Measurements from ENCODE around the gene CDC20.

Gene CDC20

DNA sequence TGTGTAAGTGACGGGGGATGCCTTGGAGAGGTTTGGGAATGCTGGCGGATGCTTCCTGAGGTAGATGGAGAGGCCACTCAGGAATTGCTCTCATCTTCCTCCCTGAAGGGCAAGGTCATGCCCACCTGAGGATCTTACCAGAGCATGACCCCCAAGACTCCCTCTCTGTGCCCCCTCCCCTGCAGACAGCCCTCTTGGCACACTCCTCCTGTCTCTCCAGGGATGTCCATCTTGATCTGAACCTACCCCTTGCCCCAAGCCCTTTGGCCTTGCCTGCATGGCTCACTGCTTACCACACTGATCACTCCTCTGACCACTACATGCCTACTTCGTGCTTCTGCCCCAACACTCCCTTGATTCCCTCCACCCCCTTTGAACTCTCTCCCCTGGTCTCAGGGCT is 39.0 kb upstream of the CDC20 start:
- peaks cover 3% of the 10 kb centered on the region for H3K9me3 Mint-ChIP-seq
- H3K36me3 Mint-ChIP-seq (ENCODE audit: low read depth), result no peaks in the 10 kb centered on the region
- H3K27me3 Mint-ChIP-seq (ENCODE audit: low read depth), result no peaks in the 10 kb centered on the region
- no peak overlapping the region for H3K4me3 Mint-ChIP-seq
- no peak overlapping the region for H3K27ac Mint-ChIP-seq
- H3K4me1 Mint-ChIP-seq (ENCODE audit: low read depth), result peaks cover 3% of the 10 kb centered on the region

DNA sequence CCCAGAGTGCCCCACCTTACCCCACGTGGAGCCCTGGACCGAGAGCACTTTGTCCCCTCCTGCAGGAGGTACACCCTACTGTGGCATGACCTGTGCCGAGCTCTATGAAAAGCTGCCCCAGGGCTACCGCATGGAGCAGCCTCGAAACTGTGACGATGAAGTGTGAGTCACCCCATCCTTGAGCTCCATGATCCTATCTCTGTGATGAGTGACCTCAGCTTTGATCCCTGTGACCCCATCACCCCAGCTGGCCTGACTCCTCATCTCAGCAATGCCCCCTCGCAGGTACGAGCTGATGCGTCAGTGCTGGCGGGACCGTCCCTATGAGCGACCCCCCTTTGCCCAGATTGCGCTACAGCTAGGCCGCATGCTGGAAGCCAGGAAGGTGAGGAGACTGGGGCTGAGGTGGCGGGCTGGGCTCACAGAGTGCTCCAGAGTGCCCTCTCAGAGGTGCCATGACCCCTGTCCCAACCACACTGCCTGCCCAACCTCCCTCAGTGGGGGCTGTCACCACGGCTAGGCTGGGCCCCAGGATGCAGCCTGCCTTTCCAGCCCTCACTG is 37.4 kb upstream of the CDC20 start:
- peaks cover 13% of the 10 kb centered on the region for H3K9me3 Mint-ChIP-seq
- peaks cover 1% of the 10 kb centered on the region for H3K36me3 Mint-ChIP-seq (ENCODE audit: low read depth)
- H3K4me3 Mint-ChIP-seq, result no peak overlapping the region
- H3K4me1 Mint-ChIP-seq (ENCODE audit: low read depth), result peaks cover 4% of the 10 kb centered on the region
- no peaks in the 10 kb centered on the region for H3K27me3 Mint-ChIP-seq (ENCODE audit: low read depth)
- H3K27ac Mint-ChIP-seq, result no peak overlapping the region

GRCh38 chr1:43322506-43322905 is 36.3 kb upstream of the CDC20 start:
- Mint-ChIP-seq H3K4me3 (no peak overlapping the region), H3K4me1 (ENCODE audit: low read depth) (peaks cover 5% of the 10 kb centered on the region), H3K9me3 (peaks cover 21% of the 10 kb centered on the region)

GRCh38 chr1:43324810-43325209 is 34.0 kb upstream of the CDC20 start:
- Mint-ChIP-seq H3K4me1 (ENCODE audit: low read depth) (peaks cover 9% of the 10 kb centered on the region), H3K36me3 (ENCODE audit: low read depth) (peaks cover 1% of the 10 kb centered on the region), H3K4me3 (no peak overlapping the region), H3K27ac (no peak overlapping the region), H3K9me3 (peaks cover 31% of the 10 kb centered on the region), H3K27me3 (ENCODE audit: low read depth) (no peaks in the 10 kb centered on the region)

More at GRCh38 chr1:43322506-43322905, 36.3 kb upstream of the CDC20 start:
- H3K36me3 Mint-ChIP-seq (ENCODE audit: low read depth), result peaks cover 1% of the 10 kb centered on the region
- H3K27ac Mint-ChIP-seq, result no peak overlapping the region
- no peaks in the 10 kb centered on the region for H3K27me3 Mint-ChIP-seq (ENCODE audit: low read depth)

DNA sequence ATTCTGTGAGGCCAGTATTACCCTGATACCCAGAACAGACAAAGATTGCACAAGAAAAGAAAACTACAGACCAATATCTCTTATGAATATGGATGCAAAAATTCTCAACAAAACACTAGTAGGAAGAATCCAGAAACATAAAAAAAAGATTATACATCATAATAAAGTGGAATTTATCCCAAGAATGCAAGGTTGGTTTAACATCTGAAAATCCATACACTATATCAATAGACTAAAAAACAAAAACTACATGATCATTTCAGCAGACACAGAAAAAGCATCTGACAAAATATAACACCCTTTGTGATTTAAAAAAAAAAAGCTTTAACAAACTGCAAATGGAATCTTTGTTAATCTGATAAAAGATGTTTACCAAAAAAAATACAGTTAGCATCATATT is 33.4 kb upstream of the CDC20 start:
- H3K9me3 Mint-ChIP-seq, result peaks cover 31% of the 10 kb centered on the region
- H3K27me3 Mint-ChIP-seq (ENCODE audit: low read depth), result no peaks in the 10 kb centered on the region
- H3K4me3 Mint-ChIP-seq, result no peak overlapping the region
- H3K27ac Mint-ChIP-seq, result no peak overlapping the region
- H3K4me1 Mint-ChIP-seq (ENCODE audit: low read depth), result peaks cover 14% of the 10 kb centered on the region
- peaks cover 1% of the 10 kb centered on the region for H3K36me3 Mint-ChIP-seq (ENCODE audit: low read depth)

DNA sequence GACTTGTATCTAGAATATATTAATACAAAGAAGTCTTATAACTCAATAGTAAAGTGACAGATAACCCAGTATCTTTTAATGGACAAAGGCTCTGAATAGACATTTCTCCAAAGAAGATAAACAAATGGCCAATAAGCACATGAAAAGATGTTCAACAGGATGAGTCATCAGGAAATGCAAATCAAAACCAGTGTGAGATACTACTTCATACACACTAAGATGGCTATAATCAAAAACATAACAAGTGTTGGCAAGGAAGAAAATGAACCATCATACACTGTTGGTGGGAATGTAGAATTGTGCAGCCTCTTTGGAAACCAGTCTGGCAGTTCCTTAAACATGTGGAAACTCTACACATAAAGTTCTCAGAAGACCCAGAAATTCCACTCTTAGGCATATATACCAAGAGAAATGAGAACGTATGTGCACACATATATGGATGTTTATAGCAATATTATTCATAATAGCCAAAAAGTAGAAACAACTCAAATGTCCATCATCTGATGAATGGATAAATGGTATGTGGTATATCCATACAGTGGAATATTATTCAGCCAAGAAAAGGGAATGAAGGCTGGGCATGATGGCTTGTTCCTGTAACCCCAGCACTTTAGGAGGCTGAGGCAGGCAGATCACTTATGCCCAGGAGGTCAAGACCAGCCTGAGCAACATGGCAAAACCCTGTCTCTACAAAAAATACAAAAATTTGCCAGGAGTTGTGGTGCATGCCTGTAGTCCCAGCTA is 31.1 kb upstream of the CDC20 start:
- H3K36me3 Mint-ChIP-seq (ENCODE audit: low read depth), result peaks cover 1% of the 10 kb centered on the region
- H3K4me3 Mint-ChIP-seq, result no peak overlapping the region
- H3K4me1 Mint-ChIP-seq (ENCODE audit: low read depth), result peaks cover 15% of the 10 kb centered on the region
- no peak overlapping the region for H3K27ac Mint-ChIP-seq
- peaks cover 31% of the 10 kb centered on the region for H3K9me3 Mint-ChIP-seq
- no peaks in the 10 kb centered on the region for H3K27me3 Mint-ChIP-seq (ENCODE audit: low read depth)

DNA sequence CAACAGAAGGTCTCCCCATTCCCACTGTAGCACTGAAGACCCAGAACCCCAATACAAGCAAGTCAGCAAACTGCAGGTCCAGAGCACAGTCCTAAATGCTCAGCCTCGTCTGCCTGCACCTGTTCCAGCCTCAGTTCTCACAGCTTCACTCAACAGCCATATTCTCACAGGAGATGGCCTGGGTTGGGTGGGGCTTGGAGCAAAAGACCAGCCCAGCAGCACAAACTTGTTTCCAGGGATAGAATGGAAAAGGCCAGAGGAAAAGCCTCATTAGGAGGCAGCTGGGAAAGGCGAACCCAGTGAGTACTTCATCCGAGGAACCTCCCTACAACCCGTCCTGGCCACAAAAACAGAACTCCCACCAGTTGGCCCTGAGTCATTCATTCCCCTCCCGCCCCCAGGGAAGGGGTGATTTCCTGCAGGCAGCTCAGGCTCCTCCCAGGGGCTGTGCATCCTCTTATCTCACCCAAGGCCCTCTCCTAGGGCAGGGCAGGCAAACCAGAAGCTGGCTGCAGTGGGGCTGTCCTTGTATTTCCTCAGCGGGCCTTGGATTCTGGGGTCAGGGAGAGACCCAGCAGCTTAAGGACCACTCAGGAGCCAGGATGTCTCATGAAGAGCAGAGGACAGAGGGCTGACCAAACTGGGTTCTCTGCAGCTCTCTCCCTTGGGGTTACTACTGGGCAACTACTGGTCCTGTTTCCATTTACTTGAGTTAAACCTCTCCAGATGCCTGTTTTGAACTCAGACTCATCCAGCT is 28.6 kb upstream of the CDC20 start:
- no peaks in the 10 kb centered on the region for H3K27me3 Mint-ChIP-seq (ENCODE audit: low read depth)
- peaks cover 1% of the 10 kb centered on the region for H3K36me3 Mint-ChIP-seq (ENCODE audit: low read depth)
- peaks cover 24% of the 10 kb centered on the region for H3K9me3 Mint-ChIP-seq
- H3K27ac Mint-ChIP-seq, result no peak overlapping the region
- peaks cover 10% of the 10 kb centered on the region for H3K4me1 Mint-ChIP-seq (ENCODE audit: low read depth)
- H3K4me3 Mint-ChIP-seq, result no peak overlapping the region

GRCh38 chr1:43331688-43332087 is 27.1 kb upstream of the CDC20 start:
- H3K4me3 Mint-ChIP-seq, result no peak overlapping the region
- no peaks in the 10 kb centered on the region for H3K36me3 Mint-ChIP-seq (ENCODE audit: low read depth)
- peaks cover 10% of the 10 kb centered on the region for H3K4me1 Mint-ChIP-seq (ENCODE audit: low read depth)
- H3K27ac Mint-ChIP-seq, result no peak overlapping the region
- peaks cover 18% of the 10 kb centered on the region for H3K9me3 Mint-ChIP-seq
- H3K27me3 Mint-ChIP-seq (ENCODE audit: low read depth), result no peaks in the 10 kb centered on the region

- Mint-ChIP-seq H3K4me3 (no peak overlapping the region), H3K27me3 (ENCODE audit: low read depth) (no peaks in the 10 kb centered on the region), H3K9me3 (no peaks in the 10 kb centered on the region), H3K27ac (no peak overlapping the region), H3K36me3 (ENCODE audit: low read depth) (no peaks in the 10 kb centered on the region), H3K4me1 (ENCODE audit: low read depth) (peaks cover 7% of the 10 kb centered on the region)
Measured at GRCh38 chr1:43334453-43335205, 24.2 kb upstream of the CDC20 start.

DNA sequence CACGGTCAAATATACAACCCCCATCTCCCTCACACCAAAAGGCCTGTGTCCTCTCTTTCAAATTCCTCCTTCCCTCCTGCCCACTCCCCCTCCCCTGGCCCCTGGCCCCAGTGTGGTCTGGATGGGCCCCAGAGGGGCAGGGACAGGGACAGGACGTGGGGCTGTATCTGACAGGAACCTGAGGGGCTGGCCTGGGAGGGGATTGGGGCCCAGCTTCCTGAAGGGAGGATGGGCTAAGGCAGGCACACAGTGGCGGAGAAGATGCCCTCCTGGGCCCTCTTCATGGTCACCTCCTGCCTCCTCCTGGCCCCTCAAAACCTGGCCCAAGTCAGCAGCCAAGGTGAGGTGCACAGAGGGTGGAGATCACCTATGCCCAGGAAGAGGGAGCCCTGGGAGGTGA is 21.2 kb upstream of the CDC20 start, which contains the start of gene MPL:
MPL (plus strand) TSS at position 231 of the 400 bp plus-strand sequence; CDS start at position 262, 31 bp downstream.
- H3K27me3 Mint-ChIP-seq (ENCODE audit: low read depth), result no peaks in the 10 kb centered on the region
- H3K9me3 Mint-ChIP-seq, result no peaks in the 10 kb centered on the region
- H3K27ac Mint-ChIP-seq, result no peak within 1 kb of the TSS
- no peak within 1 kb of the TSS for H3K4me3 Mint-ChIP-seq
- no peaks in the 10 kb centered on the region for H3K4me1 Mint-ChIP-seq (ENCODE audit: low read depth)
- H3K36me3 Mint-ChIP-seq (ENCODE audit: low read depth), result no peaks in the 10 kb centered on the region

DNA sequence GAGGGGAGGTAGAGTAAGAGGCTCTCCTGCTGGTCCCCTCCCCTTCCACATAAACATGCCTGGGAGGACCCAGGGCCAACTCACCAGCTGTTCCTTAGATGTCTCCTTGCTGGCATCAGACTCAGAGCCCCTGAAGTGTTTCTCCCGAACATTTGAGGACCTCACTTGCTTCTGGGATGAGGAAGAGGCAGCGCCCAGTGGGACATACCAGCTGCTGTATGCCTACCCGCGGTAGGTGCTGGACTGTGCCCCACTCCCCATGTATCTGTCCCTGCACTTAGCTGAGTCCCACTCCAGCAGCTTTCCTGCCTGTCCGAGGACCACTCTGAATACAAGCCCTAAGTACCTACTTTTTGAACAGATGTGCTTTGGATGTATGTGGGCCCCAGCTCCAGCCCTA is 20.8 kb upstream of the CDC20 start:
- Mint-ChIP-seq H3K36me3 (ENCODE audit: low read depth) (no peaks in the 10 kb centered on the region), H3K9me3 (no peaks in the 10 kb centered on the region), H3K27me3 (ENCODE audit: low read depth) (no peaks in the 10 kb centered on the region), H3K4me3 (no peak overlapping the region), H3K27ac (no peak overlapping the region), H3K4me1 (ENCODE audit: low read depth) (no peaks in the 10 kb centered on the region)

GRCh38 chr1:43339584-43340232 is 19.1 kb upstream of the CDC20 start:
- Mint-ChIP-seq H3K4me3 (no peak overlapping the region), H3K9me3 (no peaks in the 10 kb centered on the region), H3K27me3 (ENCODE audit: low read depth) (no peaks in the 10 kb centered on the region), H3K4me1 (ENCODE audit: low read depth) (no peaks in the 10 kb centered on the region), H3K36me3 (ENCODE audit: low read depth) (no peaks in the 10 kb centered on the region), H3K27ac (no peak overlapping the region)

- no peaks in the 10 kb centered on the region for H3K4me1 Mint-ChIP-seq (ENCODE audit: low read depth)
- H3K27ac Mint-ChIP-seq, result no peak overlapping the region
- no peaks in the 10 kb centered on the region for H3K9me3 Mint-ChIP-seq
- H3K27me3 Mint-ChIP-seq (ENCODE audit: low read depth), result no peaks in the 10 kb centered on the region
- no peak overlapping the region for H3K4me3 Mint-ChIP-seq
- H3K36me3 Mint-ChIP-seq (ENCODE audit: low read depth), result no peaks in the 10 kb centered on the region
Measured at GRCh38 chr1:43340559-43340958, 18.2 kb upstream of the CDC20 start.

DNA sequence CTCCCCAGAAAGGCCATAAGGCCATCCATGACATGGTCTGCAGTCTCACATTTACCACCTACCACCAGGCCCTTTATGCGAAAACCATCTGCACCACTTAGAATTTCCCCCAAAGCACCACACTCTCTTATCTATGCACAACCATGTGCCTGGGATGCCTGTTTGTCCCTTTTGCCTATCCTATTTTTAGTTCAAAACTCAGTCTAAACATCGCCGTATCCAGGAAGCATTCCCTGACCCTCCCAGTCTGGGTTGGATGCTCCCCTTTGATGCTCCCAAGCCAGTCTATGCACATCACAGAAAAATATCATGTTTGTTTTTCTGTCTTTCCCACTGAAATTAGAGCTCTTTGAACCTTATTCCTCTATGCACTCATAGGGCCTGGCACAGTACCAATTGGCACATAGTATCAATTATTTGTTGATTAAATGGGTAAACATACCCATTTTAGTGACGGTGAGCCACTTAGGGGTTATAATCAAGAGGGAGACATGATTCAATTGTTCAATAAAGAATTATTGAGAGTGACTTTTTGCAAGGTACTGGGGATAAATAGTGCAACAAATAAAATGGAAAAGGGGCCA is 14.4 kb upstream of the CDC20 start:
- H3K36me3 Mint-ChIP-seq (ENCODE audit: low read depth), result no peaks in the 10 kb centered on the region
- H3K27ac Mint-ChIP-seq, result no peak overlapping the region
- H3K4me3 Mint-ChIP-seq, result no peak overlapping the region
- no peaks in the 10 kb centered on the region for H3K9me3 Mint-ChIP-seq
- H3K27me3 Mint-ChIP-seq (ENCODE audit: low read depth), result peaks cover 4% of the 10 kb centered on the region
- H3K4me1 Mint-ChIP-seq (ENCODE audit: low read depth), result no peaks in the 10 kb centered on the region
